Measurements from ENCODE around the gene CALM3.
"Not testable (repeated sequence)": the region's sequence is repeated elsewhere in the genome, so short reads cannot be mapped to it uniquely, and the experiment has no call there.

The CALM3 gene

GRCh38 chr19:46601318-46602224, at the start of gene CALM3:
TSS of gene CALM3 (plus strand) at chr19:46601330. CDS start at chr19:46601435, 105 bp downstream.
- Mint-ChIP-seq H3K9me3 (peaks cover 8% of the 10 kb centered on the region), H3K4me3 (peak within 1 kb of the TSS; percentile 97), H3K36me3 (peaks cover 2% of the 10 kb centered on the region), H3K27me3 (no peaks in the 10 kb centered on the region), H3K27ac (peak within 1 kb of the TSS; percentile 100), H3K4me1 (peaks cover 59% of the 10 kb centered on the region)

- Mint-ChIP-seq H3K27me3 (no peaks in the 10 kb centered on the region), H3K4me3 (no peak overlapping the region), H3K9me3 (peaks cover 7% of the 10 kb centered on the region), H3K4me1 (no peaks in the 10 kb centered on the region), H3K36me3 (peaks cover 10% of the 10 kb centered on the region), H3K27ac (no peak overlapping the region)
Measured at GRCh38 chr19:46552891-46553290, 48.2 kb upstream of the CALM3 start.

GRCh38 chr19:46554161-46554560, 47.0 kb upstream of the CALM3 start:
- H3K4me3 Mint-ChIP-seq, result no peak overlapping the region
- H3K9me3 Mint-ChIP-seq, result peaks cover 7% of the 10 kb centered on the region
- H3K27me3 Mint-ChIP-seq, result no peaks in the 10 kb centered on the region
- no peak overlapping the region for H3K27ac Mint-ChIP-seq
- H3K4me1 Mint-ChIP-seq, result no peaks in the 10 kb centered on the region
- peaks cover 10% of the 10 kb centered on the region for H3K36me3 Mint-ChIP-seq

- Mint-ChIP-seq H3K9me3 (peaks cover 7% of the 10 kb centered on the region), H3K4me1 (no peaks in the 10 kb centered on the region), H3K36me3 (peaks cover 10% of the 10 kb centered on the region), H3K27me3 (no peaks in the 10 kb centered on the region), H3K27ac (no peak overlapping the region), H3K4me3 (no peak overlapping the region)
Measured at GRCh38 chr19:46555628-46556280, 45.4 kb upstream of the CALM3 start.

GRCh38 chr19:46556471-46556870, 44.7 kb upstream of the CALM3 start:
- H3K4me3 Mint-ChIP-seq, H3K27ac Mint-ChIP-seq, H3K36me3 Mint-ChIP-seq, H3K27me3 Mint-ChIP-seq, H3K9me3 Mint-ChIP-seq, H3K4me1 Mint-ChIP-seq: not testable (repeated sequence)

- peaks cover 7% of the 10 kb centered on the region for H3K9me3 Mint-ChIP-seq
- no peak overlapping the region for H3K4me3 Mint-ChIP-seq
- H3K4me1 Mint-ChIP-seq, result no peaks in the 10 kb centered on the region
- H3K36me3 Mint-ChIP-seq, result peaks cover 4% of the 10 kb centered on the region
- H3K27ac Mint-ChIP-seq, result no peak overlapping the region
- no peaks in the 10 kb centered on the region for H3K27me3 Mint-ChIP-seq
Measured at GRCh38 chr19:46559203-46559602, 41.9 kb upstream of the CALM3 start.

GRCh38 chr19:46559675-46560074, 41.5 kb upstream of the CALM3 start:
- not testable (repeated sequence) for H3K4me1 Mint-ChIP-seq, H3K36me3 Mint-ChIP-seq, H3K27me3 Mint-ChIP-seq, H3K9me3 Mint-ChIP-seq, H3K4me3 Mint-ChIP-seq, H3K27ac Mint-ChIP-seq

GRCh38 chr19:46564701-46565100, 36.4 kb upstream of the CALM3 start:
- no peaks in the 10 kb centered on the region for H3K36me3 Mint-ChIP-seq
- no peaks in the 10 kb centered on the region for H3K4me1 Mint-ChIP-seq
- H3K27me3 Mint-ChIP-seq, result no peaks in the 10 kb centered on the region
- no peak overlapping the region for H3K27ac Mint-ChIP-seq
- no peaks in the 10 kb centered on the region for H3K9me3 Mint-ChIP-seq
- no peak overlapping the region for H3K4me3 Mint-ChIP-seq

GRCh38 chr19:46571495-46571894, 29.6 kb upstream of the CALM3 start:
- Mint-ChIP-seq H3K9me3 (no peaks in the 10 kb centered on the region), H3K27ac (no peak overlapping the region), H3K36me3 (no peaks in the 10 kb centered on the region), H3K4me3 (no peak overlapping the region), H3K4me1 (peaks cover 24% of the 10 kb centered on the region), H3K27me3 (peaks cover 3% of the 10 kb centered on the region)

- H3K4me1 Mint-ChIP-seq, result peaks cover 31% of the 10 kb centered on the region
- peaks cover 3% of the 10 kb centered on the region for H3K27me3 Mint-ChIP-seq
- no peak overlapping the region for H3K27ac Mint-ChIP-seq
- H3K36me3 Mint-ChIP-seq, result no peaks in the 10 kb centered on the region
- peak overlapping the region; percentile 31 for H3K4me3 Mint-ChIP-seq
- no peaks in the 10 kb centered on the region for H3K9me3 Mint-ChIP-seq
Measured at GRCh38 chr19:46573679-46574498, 27.2 kb upstream of the CALM3 start.

- H3K27ac Mint-ChIP-seq, result no peak overlapping the region
- H3K4me1 Mint-ChIP-seq, result peaks cover 37% of the 10 kb centered on the region
- no peaks in the 10 kb centered on the region for H3K9me3 Mint-ChIP-seq
- H3K36me3 Mint-ChIP-seq, result no peaks in the 10 kb centered on the region
- H3K27me3 Mint-ChIP-seq, result peaks cover 3% of the 10 kb centered on the region
- H3K4me3 Mint-ChIP-seq, result peak overlapping the region; percentile 31
Measured at GRCh38 chr19:46574533-46574932, 26.6 kb upstream of the CALM3 start.

- Mint-ChIP-seq H3K27me3 (no peaks in the 10 kb centered on the region), H3K36me3 (peaks cover 2% of the 10 kb centered on the region), H3K4me3 (no peak overlapping the region), H3K27ac (no peak overlapping the region), H3K9me3 (no peaks in the 10 kb centered on the region), H3K4me1 (peaks cover 32% of the 10 kb centered on the region)
Measured at GRCh38 chr19:46578450-46578849, 22.7 kb upstream of the CALM3 start.

GRCh38 chr19:46579361-46579879, 21.7 kb upstream of the CALM3 start:
- Mint-ChIP-seq H3K4me3 (peak overlapping the region; percentile 15), H3K27ac (peak overlapping the region; percentile 35), H3K27me3 (no peaks in the 10 kb centered on the region), H3K36me3 (peaks cover 2% of the 10 kb centered on the region), H3K9me3 (no peaks in the 10 kb centered on the region), H3K4me1 (peaks cover 35% of the 10 kb centered on the region)

- Mint-ChIP-seq H3K27ac (no peak overlapping the region), H3K36me3 (peaks cover 2% of the 10 kb centered on the region), H3K27me3 (no peaks in the 10 kb centered on the region), H3K4me1 (peaks cover 31% of the 10 kb centered on the region), H3K9me3 (no peaks in the 10 kb centered on the region), H3K4me3 (no peak overlapping the region)
Measured at GRCh38 chr19:46580247-46580646, 20.9 kb upstream of the CALM3 start.

- Mint-ChIP-seq H3K4me1 (peaks cover 10% of the 10 kb centered on the region), H3K36me3 (peaks cover 2% of the 10 kb centered on the region), H3K27ac (no peak overlapping the region), H3K4me3 (no peak overlapping the region), H3K27me3 (no peaks in the 10 kb centered on the region), H3K9me3 (no peaks in the 10 kb centered on the region)
Measured at GRCh38 chr19:46585539-46585938, 15.6 kb upstream of the CALM3 start.
